DOHH2 (cell line): ENCODE results near the gene HACD3.

Experiments
- EZH2phosphoT487 ChIP-seq: fragments of 200-600 bp; sonication (generic); IDR thresholded peaks from 2 replicates; pipeline ENCODE4 v1.6.1; 2017; ENCODE audit warnings: borderline replicate concordance, mild to moderate bottlenecking, antibody characterized with exemption, low read length, moderate library complexity, mixed read lengths
- TF ChIP-seq, protein P1 (sequence below): fragments of 200-600 bp; sonication (generic); IDR thresholded peaks from one replicate; pipeline ENCODE4 v1.5.1; 2014; ENCODE audit warnings: antibody characterized with exemption, mild to moderate bottlenecking, low read depth, low read length; ENCODE audit not compliant: poor library complexity, severe bottlenecking

DNA sequence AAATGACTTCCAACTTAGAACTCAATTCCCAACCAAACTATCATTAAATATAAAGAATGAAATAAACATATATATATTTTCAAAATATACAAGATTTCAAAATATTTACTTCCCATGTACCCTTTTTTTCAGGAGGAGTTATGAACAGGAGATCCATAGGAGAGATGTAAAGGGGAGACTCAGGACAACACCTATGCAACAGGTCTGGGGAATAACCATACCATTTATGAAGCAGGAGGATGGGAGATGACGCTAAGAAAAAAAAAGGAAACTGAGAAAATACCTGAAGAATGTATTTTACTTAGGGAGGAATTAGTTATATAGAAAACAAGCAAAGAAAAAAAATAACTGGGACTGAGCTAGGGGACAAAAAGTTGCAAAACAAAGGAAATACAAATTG lies 56.8 kb downstream of the HACD3 start:
- TF ChIP-seq, protein P1, sequence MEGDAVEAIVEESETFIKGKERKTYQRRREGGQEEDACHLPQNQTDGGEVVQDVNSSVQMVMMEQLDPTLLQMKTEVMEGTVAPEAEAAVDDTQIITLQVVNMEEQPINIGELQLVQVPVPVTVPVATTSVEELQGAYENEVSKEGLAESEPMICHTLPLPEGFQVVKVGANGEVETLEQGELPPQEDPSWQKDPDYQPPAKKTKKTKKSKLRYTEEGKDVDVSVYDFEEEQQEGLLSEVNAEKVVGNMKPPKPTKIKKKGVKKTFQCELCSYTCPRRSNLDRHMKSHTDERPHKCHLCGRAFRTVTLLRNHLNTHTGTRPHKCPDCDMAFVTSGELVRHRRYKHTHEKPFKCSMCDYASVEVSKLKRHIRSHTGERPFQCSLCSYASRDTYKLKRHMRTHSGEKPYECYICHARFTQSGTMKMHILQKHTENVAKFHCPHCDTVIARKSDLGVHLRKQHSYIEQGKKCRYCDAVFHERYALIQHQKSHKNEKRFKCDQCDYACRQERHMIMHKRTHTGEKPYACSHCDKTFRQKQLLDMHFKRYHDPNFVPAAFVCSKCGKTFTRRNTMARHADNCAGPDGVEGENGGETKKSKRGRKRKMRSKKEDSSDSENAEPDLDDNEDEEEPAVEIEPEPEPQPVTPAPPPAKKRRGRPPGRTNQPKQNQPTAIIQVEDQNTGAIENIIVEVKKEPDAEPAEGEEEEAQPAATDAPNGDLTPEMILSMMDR = no peak
- TF ChIP-seq EZH2phosphoT487 = no peak
